GM23338 (cell line): ENCODE results near the gene CYFIP1. TPM values are rescaled to one million over a fixed set of nuclear protein-coding genes. Genes with fewer than 3 reads are reported as not detected.

Experiments used
- ATAC-seq: fragments of 200-7000 bp; cut with Tn5 transposase; 3 replicates; pipeline ENCODE4 v1.9.1; 2020
- DNase-seq: peaks from one replicate; pipeline ENCODE4 v3.0.0-alpha.2; 2015; ENCODE audit warnings: low spot score
- H2AFZ ChIP-seq: fragments of 200-600 bp; sonication (generic); 2 replicates; pipeline ENCODE4 v1.8.0; 2016; ENCODE audit warnings: antibody characterized with exemption, mild to moderate bottlenecking, moderate library complexity
- H3F3A ChIP-seq: fragments of 200-600 bp; sonication (generic); replicated peaks from 2 replicates; pipeline ENCODE4 v1.8.0; 2017; ENCODE audit warnings: antibody characterized with exemption, mixed run types, low read depth
- H3K27ac ChIP-seq: fragments of 200-600 bp; sonication (generic); 2 replicates; pipeline ENCODE4 v1.6.1; 2016; ENCODE audit warnings: low read depth
- H3K27me3 ChIP-seq: fragments of 200-600 bp; sonication (generic); 2 replicates; pipeline ENCODE4 v1.8.0; 2016; ENCODE audit warnings: mild to moderate bottlenecking, mixed run types, moderate library complexity; ENCODE audit not compliant: insufficient read depth
- H3K36me3 ChIP-seq: fragments of 200-600 bp; sonication (generic); 2 replicates; pipeline ENCODE4 v1.8.0; 2016; ENCODE audit warnings: mild to moderate bottlenecking; ENCODE audit not compliant: insufficient read depth
- H3K4me1 ChIP-seq: fragments of 200-600 bp; sonication (generic); 2 replicates; pipeline ENCODE4 v1.8.0; 2016; ENCODE audit warnings: mild to moderate bottlenecking, moderate library complexity; ENCODE audit not compliant: insufficient read depth
- H3K4me2 ChIP-seq: fragments of 200-600 bp; sonication (generic); 2 replicates; pipeline ENCODE4 v1.7.1; 2017; ENCODE audit warnings: mixed run types
- H3K4me3 ChIP-seq: fragments of 200-600 bp; sonication (generic); 2 replicates; pipeline ENCODE4 v1.6.1; 2016; ENCODE audit warnings: mixed run types
- H3K79me2 ChIP-seq: fragments of 200-600 bp; sonication (generic); replicated peaks from 2 replicates; pipeline ENCODE4 v1.8.0; 2017; ENCODE audit warnings: mild to moderate bottlenecking; ENCODE audit not compliant: insufficient read depth
- H3K9me2 ChIP-seq: fragments of 200-600 bp; sonication (generic); 2 replicates; pipeline ENCODE4 v1.8.0; 2017; ENCODE audit not compliant: insufficient read depth
- H4K20me1 ChIP-seq: fragments of 200-600 bp; sonication (generic); replicated peaks from 2 replicates; pipeline ENCODE4 v1.8.0; 2017; ENCODE audit warnings: mild to moderate bottlenecking; ENCODE audit not compliant: insufficient read depth
- H3K27ac Mint-ChIP-seq: 2 replicates; pipeline ENCODE4 v1.8.0; 2020; ENCODE audit warnings: inconsistent platforms, mild to moderate bottlenecking, moderate library complexity, mixed read lengths
- H3K27me3 Mint-ChIP-seq: 3 replicates; pipeline ENCODE4 v1.8.0; 2022; ENCODE audit warnings: low read depth, mild to moderate bottlenecking, moderate library complexity, mixed read lengths, inconsistent platforms; ENCODE audit not compliant: insufficient read depth, poor library complexity
- H3K36me3 Mint-ChIP-seq: 3 replicates; pipeline ENCODE4 v1.8.0; 2021; ENCODE audit warnings: low read depth, mild to moderate bottlenecking, inconsistent platforms, moderate library complexity, mixed read lengths
- H3K4me1 Mint-ChIP-seq: 3 replicates; pipeline ENCODE4 v1.8.0; 2020; ENCODE audit warnings: mild to moderate bottlenecking, inconsistent platforms, mixed read lengths
- H3K4me3 Mint-ChIP-seq: 3 replicates; pipeline ENCODE4 v1.8.0; 2021; ENCODE audit warnings: moderate library complexity, mild to moderate bottlenecking, inconsistent platforms, mixed read lengths
- H3K9me3 Mint-ChIP-seq: 3 replicates; pipeline ENCODE4 v1.8.0; 2020; ENCODE audit warnings: moderate library complexity, mild to moderate bottlenecking, inconsistent platforms, mixed read lengths
- CTCF ChIP-seq, 2 experiments: fragments of 200-600 bp in 1 of 2; sonication (generic) in 1 of 2; conservative IDR thresholded peaks; 2 replicates each; pipeline versions ENCODE4 v1.5.1 to v1.6.1; 2016 to 2017; ENCODE audit warnings: antibody characterized with exemption in 2 of 2, low read depth in 2 of 2, mild to moderate bottlenecking in 2 of 2, moderate library complexity in 1 of 2
- STAT1 ChIP-seq: IDR thresholded peaks from one replicate; pipeline ENCODE4 v1.6.1; 2016; ENCODE audit warnings: antibody characterized with exemption; ENCODE audit not compliant: unreplicated experiment
- ZNF114 ChIP-seq: fragments of 250-450 bp; sonication (Bioruptor Pico); IDR thresholded peaks from 2 replicates; pipeline ENCODE4 v1.5.0; 2020; ENCODE audit warnings: mild to moderate bottlenecking, moderate library complexity
- polyA plus RNA-seq: library from polyadenylated mRNA; unstranded; fragments of >200 nt; fragmentation: Nextera tagmentation; extraction: Ambion mirVana; gene quantifications from 2 replicates; pipeline ENCODE4 v1.2.1, GENCODE V29; 2016
- total RNA-seq: library from RNA; depleted of rRNA; stranded (reverse); fragments of >200 nt; shearing (Covaris generic); gene quantifications from 2 replicates; pipeline ENCODE4 v1.2.3, GENCODE V29; 2014
- TF ChIP-seq, protein P1 (sequence below): IDR thresholded peaks from one replicate; pipeline ENCODE4 v1.6.1; 2018; ENCODE audit warnings: antibody characterized with exemption; ENCODE audit not compliant: unreplicated experiment

The CYFIP1 gene
- total and polyA plus RNA-seq, 2 experiments from 2014 or later = 20.0 to 73.9 TPM

GRCh38 chr15:22903961-22904534 is 76.1 kb downstream of the CYFIP1 start:
- DNase-seq = no peak

GRCh38 chr15:22903427-22903826 is 76.7 kb downstream of the CYFIP1 start:
- Histone ChIP-seq H2AFZ (no peak overlapping the region), H3K9me2 (no peaks in the 10 kb centered on the region), H3F3A (no peaks in the 10 kb centered on the region), H3K27me3 (no peaks in the 10 kb centered on the region), H3K4me3 (no peak overlapping the region), H3K4me1 (no peaks in the 10 kb centered on the region), H4K20me1 (no peaks in the 10 kb centered on the region), H3K36me3 (no peaks in the 10 kb centered on the region; the same call in 1 of the 2 replicates), H3K79me2 (no peaks in the 10 kb centered on the region), H3K4me2 (no peak overlapping the region), H3K27ac (no peak overlapping the region)
- H3K36me3 Mint-ChIP-seq = peaks cover 31% of the 10 kb centered on the region
- no peak for DNase-seq
- no peaks in the 10 kb centered on the region for H3K27me3 Mint-ChIP-seq
- H3K27ac Mint-ChIP-seq = no peak overlapping the region
- no peaks in the 10 kb centered on the region; the same call in 2 of the 3 replicates for H3K4me1 Mint-ChIP-seq
- TF ChIP-seq CTCF (conservative IDR thresholded peaks at IDR 0.05; ENCODE audit: low read depth in 2 of 2) = 0 out of 4 replicates have a peak, but pooled peaks of 1 of the 2 experiments have one; percentile 3
- TF ChIP-seq, protein P1, sequence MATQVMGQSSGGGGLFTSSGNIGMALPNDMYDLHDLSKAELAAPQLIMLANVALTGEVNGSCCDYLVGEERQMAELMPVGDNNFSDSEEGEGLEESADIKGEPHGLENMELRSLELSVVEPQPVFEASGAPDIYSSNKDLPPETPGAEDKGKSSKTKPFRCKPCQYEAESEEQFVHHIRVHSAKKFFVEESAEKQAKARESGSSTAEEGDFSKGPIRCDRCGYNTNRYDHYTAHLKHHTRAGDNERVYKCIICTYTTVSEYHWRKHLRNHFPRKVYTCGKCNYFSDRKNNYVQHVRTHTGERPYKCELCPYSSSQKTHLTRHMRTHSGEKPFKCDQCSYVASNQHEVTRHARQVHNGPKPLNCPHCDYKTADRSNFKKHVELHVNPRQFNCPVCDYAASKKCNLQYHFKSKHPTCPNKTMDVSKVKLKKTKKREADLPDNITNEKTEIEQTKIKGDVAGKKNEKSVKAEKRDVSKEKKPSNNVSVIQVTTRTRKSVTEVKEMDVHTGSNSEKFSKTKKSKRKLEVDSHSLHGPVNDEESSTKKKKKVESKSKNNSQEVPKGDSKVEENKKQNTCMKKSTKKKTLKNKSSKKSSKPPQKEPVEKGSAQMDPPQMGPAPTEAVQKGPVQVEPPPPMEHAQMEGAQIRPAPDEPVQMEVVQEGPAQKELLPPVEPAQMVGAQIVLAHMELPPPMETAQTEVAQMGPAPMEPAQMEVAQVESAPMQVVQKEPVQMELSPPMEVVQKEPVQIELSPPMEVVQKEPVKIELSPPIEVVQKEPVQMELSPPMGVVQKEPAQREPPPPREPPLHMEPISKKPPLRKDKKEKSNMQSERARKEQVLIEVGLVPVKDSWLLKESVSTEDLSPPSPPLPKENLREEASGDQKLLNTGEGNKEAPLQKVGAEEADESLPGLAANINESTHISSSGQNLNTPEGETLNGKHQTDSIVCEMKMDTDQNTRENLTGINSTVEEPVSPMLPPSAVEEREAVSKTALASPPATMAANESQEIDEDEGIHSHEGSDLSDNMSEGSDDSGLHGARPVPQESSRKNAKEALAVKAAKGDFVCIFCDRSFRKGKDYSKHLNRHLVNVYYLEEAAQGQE = no peak
- no peaks in the 10 kb centered on the region for H3K9me3 Mint-ChIP-seq
- no peak for ATAC-seq
- no peak overlapping the region for H3K4me3 Mint-ChIP-seq

More at GRCh38 chr15:22903961-22904534, 76.1 kb downstream of the CYFIP1 start:
- Histone ChIP-seq H3K4me3 (no peak overlapping the region), H3K79me2 (no peaks in the 10 kb centered on the region), H4K20me1 (no peaks in the 10 kb centered on the region), H3K9me2 (no peaks in the 10 kb centered on the region), H2AFZ (no peak overlapping the region), H3K27ac (no peak overlapping the region), H3K4me1 (no peaks in the 10 kb centered on the region), H3K36me3 (no peaks in the 10 kb centered on the region; the same call in 1 of the 2 replicates), H3F3A (no peaks in the 10 kb centered on the region), H3K27me3 (no peaks in the 10 kb centered on the region), H3K4me2 (no peak overlapping the region)
- no peak overlapping the region for H3K4me3 Mint-ChIP-seq
- no peak overlapping the region for H3K27ac Mint-ChIP-seq
- no peaks in the 10 kb centered on the region for H3K27me3 Mint-ChIP-seq
- no peaks in the 10 kb centered on the region for H3K9me3 Mint-ChIP-seq
- H3K4me1 Mint-ChIP-seq = no peaks in the 10 kb centered on the region; the same call in 2 of the 3 replicates
- ATAC-seq = no peak
- H3K36me3 Mint-ChIP-seq = peaks cover 33% of the 10 kb centered on the region
- TF ChIP-seq ZNF114 (CRISPR knock-in tag) (no peak), STAT1 (no peak)
